GM20000 (cell line): ENCODE data around the gene ANXA11.

ENCODE experiments used
- DNase-seq: peaks from one replicate; pipeline ENCODE4 v3.0.0; 2012; ENCODE audit warnings: low spot score
- CTCF ChIP-seq: IDR thresholded peaks from 2 replicates; pipeline ENCODE4 v1.5.1; 2012; ENCODE audit warnings: mild to moderate bottlenecking, control low read depth; ENCODE audit errors: extremely low read depth, missing control alignments

Gene ANXA11

GRCh38 chr10:80184291-80184690 is 21.0 kb downstream of the ANXA11 start:
- no peak for TF ChIP-seq CTCF
- no peak for DNase-seq

GRCh38 chr10:80183436-80183835 is 21.9 kb downstream of the ANXA11 start:
- no peak for TF ChIP-seq CTCF
- no peak for DNase-seq

GRCh38 chr10:80182986-80183385 is 22.4 kb downstream of the ANXA11 start:
- TF ChIP-seq CTCF: no peak
- no peak for DNase-seq

GRCh38 chr10:80177781-80178636 is 27.3 kb downstream of the ANXA11 start:
- no peak for DNase-seq

GRCh38 chr10:80176526-80176925 is 28.8 kb downstream of the ANXA11 start:
- no peak for DNase-seq
- TF ChIP-seq CTCF: no peak

More at GRCh38 chr10:80177781-80178636, 27.3 kb downstream of the ANXA11 start:
- no peak for TF ChIP-seq CTCF

GRCh38 chr10:80174641-80175395 is 30.5 kb downstream of the ANXA11 start:
- no peak for TF ChIP-seq CTCF
- DNase-seq: no peak

- no peak for TF ChIP-seq CTCF
- no peak for DNase-seq
Observed at GRCh38 chr10:80173466-80173865, 31.9 kb downstream of the ANXA11 start.
